Measurements from ENCODE around the gene CRBN.

Gene CRBN

GRCh38 chr3:3165650-3166049 lies 13.8 kb downstream of the CRBN start:
- DNase-seq: no peak

GRCh38 chr3:3165241-3165640 lies 14.2 kb downstream of the CRBN start:
- DNase-seq: no peak

- no peak for DNase-seq
Measured at GRCh38 chr3:3160826-3161225, 18.7 kb downstream of the CRBN start.

- no peak for DNase-seq
Measured at GRCh38 chr3:3157484-3157883, 22.0 kb downstream of the CRBN start.

- DNase-seq: no peak
Measured at GRCh38 chr3:3154879-3155610, 24.4 kb downstream of the CRBN start.

- DNase-seq: no peak
Measured at GRCh38 chr3:3151513-3151912, 28.0 kb downstream of the CRBN start.

- no peak for DNase-seq
Measured at GRCh38 chr3:3149560-3149959, 29.9 kb downstream of the CRBN start.

- DNase-seq: no peak
Measured at GRCh38 chr3:3145831-3146230, 33.7 kb downstream of the CRBN start.

- no peak for DNase-seq
Measured at GRCh38 chr3:3141939-3142338, 37.6 kb downstream of the CRBN start.

GRCh38 chr3:3137526-3137925 lies 42.0 kb downstream of the CRBN start:
- no peak for DNase-seq

GRCh38 chr3:3134750-3135448 lies 44.6 kb downstream of the CRBN start:
- no peak for DNase-seq

- no peak for DNase-seq
Measured at GRCh38 chr3:3133500-3133899, 46.0 kb downstream of the CRBN start.

- no peak for DNase-seq
Measured at GRCh38 chr3:3129579-3129978, 49.9 kb downstream of the CRBN start.

GRCh38 chr3:3127432-3128010 lies 52.0 kb downstream of the CRBN start:
- DNase-seq: no peak

- peak; percentile 83 for DNase-seq
Measured at GRCh38 chr3:3126477-3127431, 52.7 kb downstream of the CRBN start, which contains the start of gene TRNT1. TRNT1 (plus strand) TSS chr3:3126940; CDS start chr3:3129041, 2,101 bp downstream.

- no peak for DNase-seq
Measured at GRCh38 chr3:3125977-3126376, 53.5 kb downstream of the CRBN start.

- DNase-seq: no peak
Measured at GRCh38 chr3:3119393-3119851, 60.1 kb downstream of the CRBN start.

GRCh38 chr3:3117651-3118050 lies 61.8 kb downstream of the CRBN start:
- no peak for DNase-seq

- no peak for DNase-seq
Measured at GRCh38 chr3:3113042-3113709, 66.3 kb downstream of the CRBN start.

- DNase-seq: peak; percentile 64
Measured at GRCh38 chr3:3110749-3111361, 68.6 kb downstream of the CRBN start.

GRCh38 chr3:3110299-3110630 lies 69.2 kb downstream of the CRBN start, which contains the start of gene IL5RA:
IL5RA (minus strand) TSS chr3:3110374; CDS start chr3:3104984, 5,390 bp downstream.
- no peak for DNase-seq

Measured in MV-4-11 (cell line).